ENCODE measurements around the gene MFNG.

Gene MFNG

GRCh38 chr22:37449331-37450001, 36.7 kb downstream of the MFNG start:
- peaks cover 0 to 4% (median 0%) of the 10 kb centered on the region in 3 donors for H3K9me3 ChIP-seq
- intact Hi-C loops (cut with DNase I; ENCODE audit: low total_unique reads): no loop called here
- no peaks in the 10 kb centered on the region for H3K36me3 ChIP-seq
- no peak for TF ChIP-seq CTCF (IDR thresholded peaks at IDR 0.05)
- DNase-seq: no peak
- no peak overlapping the region for H3K4me3 ChIP-seq
- H3K4me1 ChIP-seq: no peaks in the 10 kb centered on the region
- H3K27ac ChIP-seq: no peak overlapping the region
- peaks cover 0 to 65% of the 10 kb centered on the region in 2 donors for H3K27me3 ChIP-seq

GRCh38 chr22:37448516-37449127, 37.6 kb downstream of the MFNG start:
- no peak for TF ChIP-seq CTCF (IDR thresholded peaks at IDR 0.05)
- intact Hi-C loops (cut with DNase I; ENCODE audit: low total_unique reads): no loop called here
- Histone ChIP-seq H3K36me3 (no peaks in the 10 kb centered on the region), H3K27ac (no peak overlapping the region), H3K4me1 (no peaks in the 10 kb centered on the region), H3K4me3 (no peak overlapping the region), H3K9me3 (peaks cover 0 to 4% (median 0%) of the 10 kb centered on the region in 3 donors), H3K27me3 (peaks cover 0 to 59% of the 10 kb centered on the region in 2 donors)
- DNase-seq: no peak

- intact Hi-C loops (cut with DNase I; ENCODE audit: low total_unique reads): no loop called here
- no peak for TF ChIP-seq CTCF (IDR thresholded peaks at IDR 0.05)
- H3K27ac ChIP-seq: no peak overlapping the region
- H3K36me3 ChIP-seq: no peaks in the 10 kb centered on the region
- DNase-seq: no peak
- no peaks in the 10 kb centered on the region for H3K4me1 ChIP-seq
- no peak overlapping the region for H3K4me3 ChIP-seq
- H3K9me3 ChIP-seq: peaks cover 0 to 11% (median 9%) of the 10 kb centered on the region in 3 donors
- H3K27me3 ChIP-seq: peaks cover 0 to 51% of the 10 kb centered on the region in 2 donors
These were observed 40.7 kb downstream of the MFNG start for GRCh38 chr22:37445501-37445900.

- DNase-seq: no peak
- intact Hi-C loops (cut with DNase I; ENCODE audit: low total_unique reads): no loop called here
- no peak for TF ChIP-seq CTCF (IDR thresholded peaks at IDR 0.05)
- H3K4me1 ChIP-seq: no peaks in the 10 kb centered on the region
- H3K27me3 ChIP-seq: peaks cover 0 to 48% of the 10 kb centered on the region in 2 donors
- H3K27ac ChIP-seq: no peak overlapping the region
- peaks cover 0 to 12% (median 11%) of the 10 kb centered on the region in 3 donors for H3K9me3 ChIP-seq
- H3K4me3 ChIP-seq: no peak overlapping the region
- H3K36me3 ChIP-seq: no peaks in the 10 kb centered on the region
These were observed 42.2 kb downstream of the MFNG start for GRCh38 chr22:37443977-37444376.

GRCh38 chr22:37443086-37443485, 43.1 kb downstream of the MFNG start:
- no peak for DNase-seq
- Histone ChIP-seq H3K4me1 (no peaks in the 10 kb centered on the region), H3K27ac (no peak overlapping the region), H3K4me3 (no peak overlapping the region), H3K9me3 (peaks cover 0 to 12% (median 11%) of the 10 kb centered on the region in 3 donors), H3K27me3 (peaks cover 0 to 45% of the 10 kb centered on the region in 2 donors), H3K36me3 (no peaks in the 10 kb centered on the region)
- no peak for TF ChIP-seq CTCF (IDR thresholded peaks at IDR 0.05)
- intact Hi-C loops (cut with DNase I; ENCODE audit: low total_unique reads): no loop called here

Measured in tibial artery (tissue), 4 donors.